Measurements from ENCODE around the gene CORO1C.

The CORO1C gene

DNA sequence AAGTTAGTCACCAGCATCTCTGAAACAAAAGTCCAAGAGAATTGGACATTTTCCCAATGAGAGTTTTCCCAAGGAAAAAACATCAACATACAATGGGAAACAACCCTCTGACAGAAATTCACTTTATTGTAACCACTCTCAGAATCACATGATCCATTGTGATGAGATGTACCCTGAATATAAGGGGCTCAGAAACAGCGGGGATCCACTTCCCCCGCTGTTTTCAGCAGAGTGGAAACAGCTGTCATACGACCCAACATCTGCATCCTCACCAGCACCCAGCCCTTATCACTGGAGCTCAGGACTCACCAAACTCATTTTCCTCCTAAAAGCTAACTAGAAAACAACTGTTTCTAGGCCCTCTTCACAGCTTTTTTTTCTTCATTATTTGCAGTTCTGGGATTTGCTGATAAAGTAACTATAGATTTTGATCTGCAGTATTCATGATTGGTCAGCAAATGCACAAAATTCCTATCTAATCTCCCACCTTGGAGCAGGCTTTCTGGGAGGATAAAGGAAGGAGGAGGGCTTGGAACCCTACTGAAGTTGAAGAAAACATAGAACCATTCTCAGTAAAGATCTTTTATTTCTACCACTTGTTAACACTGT lies 31.3 kb downstream of the CORO1C start:
- H3K4me3 ChIP-seq (ENCODE audit: control insufficient read depth in 1 of 7, extremely low read depth in 1 of 7, insufficient read depth in 4 of 7, low read depth in 2 of 7, low read length in 6 of 7): peak overlapping the region in 2 of 7 experiments; percentile 20 to 22
- peaks cover 55 to 98% (median 88%) of the 10 kb centered on the region in 4 experiments for H3K4me1 ChIP-seq (ENCODE audit: control extremely low read depth in 1 of 4, control insufficient read depth in 4 of 4, insufficient read depth in 4 of 4, low read length in 3 of 4)
- H3K27ac ChIP-seq (ENCODE audit: insufficient read depth in 1 of 2, low read depth in 1 of 2, low read length in 2 of 2, poor library complexity in 1 of 2, severe bottlenecking in 2 of 2): peak overlapping the region; percentile 58 to 77
- CTCF ChIA-PET: interaction anchor here (0.7 to 2.9 kb wide), 5 partner anchors 10 to 31 kb away, joined by 3 to 20 read pairs (median 3); no protein-coding TSS in a partner anchor
- 0% methylated on average over 3 of the region's 3 CpGs for WGBS (ENCODE audit: insufficient coverage)
- H3K9me3 ChIP-seq (ENCODE audit: control extremely low read depth in 1 of 5, control insufficient read depth in 4 of 5, insufficient read depth in 2 of 5, low read depth in 1 of 5, low read length in 4 of 5): no peaks in the 10 kb centered on the region
- POLR2A ChIA-PET: interaction anchor here (0.8 to 1.1 kb wide), 4 partner anchors 9 to 30 kb away, joined by 3 to 5 read pairs (median 4); no protein-coding TSS in a partner anchor
- no peaks in the 10 kb centered on the region for H3K27me3 ChIP-seq (replicated peaks in 2 of 5; ENCODE audit: control insufficient read depth in 4 of 5, insufficient read depth in 5 of 5, low read length in 4 of 5)
- DNase-seq: peak; percentile 89 to 99 (median 97)
- H3K36me3 ChIP-seq (ENCODE audit: control insufficient read depth in 4 of 4, insufficient read depth in 4 of 4, low read length in 3 of 4): peaks cover 0 to 32% (median 5%) of the 10 kb centered on the region in 4 experiments

DNA sequence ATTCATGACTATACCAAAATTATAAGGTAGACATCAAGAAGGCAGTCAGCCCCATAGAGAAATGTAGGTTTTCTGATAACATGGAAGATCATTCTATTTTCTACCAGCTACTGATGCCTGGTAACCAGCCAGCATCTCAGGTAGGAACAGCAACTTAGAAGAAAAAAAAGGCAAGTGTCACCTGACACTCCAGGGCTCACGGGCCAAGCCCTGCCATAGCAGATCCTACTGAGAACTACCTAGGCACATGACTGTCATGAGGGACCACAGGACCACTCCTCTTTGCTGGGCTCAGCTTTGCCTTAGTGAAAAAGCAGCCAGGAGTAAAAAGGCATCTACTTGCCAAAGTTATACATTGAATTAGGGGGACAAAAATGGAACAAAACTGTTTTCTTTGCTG lies 33.4 kb downstream of the CORO1C start:
- H3K4me3 ChIP-seq (ENCODE audit: control insufficient read depth in 1 of 7, extremely low read depth in 1 of 7, insufficient read depth in 4 of 7, low read depth in 2 of 7, low read length in 6 of 7): no peak overlapping the region
- WGBS (ENCODE audit: insufficient coverage): 50% methylated on average over 1 of the region's 1 CpG
- no peak overlapping the region for H3K27ac ChIP-seq (ENCODE audit: insufficient read depth in 1 of 2, low read depth in 1 of 2, low read length in 2 of 2, poor library complexity in 1 of 2, severe bottlenecking in 2 of 2)
- no peaks in the 10 kb centered on the region for H3K27me3 ChIP-seq (replicated peaks in 2 of 5; ENCODE audit: control insufficient read depth in 4 of 5, insufficient read depth in 5 of 5, low read length in 4 of 5)
- no peaks in the 10 kb centered on the region for H3K9me3 ChIP-seq (ENCODE audit: control extremely low read depth in 1 of 5, control insufficient read depth in 4 of 5, insufficient read depth in 2 of 5, low read depth in 1 of 5, low read length in 4 of 5)
- CTCF ChIA-PET: interaction anchor here (0.9 to 2.9 kb wide), 8 partner anchors 7 to 71 kb away, joined by 3 to 20 read pairs (median 4); partner anchors contain the start of gene CORO1C
- POLR2A ChIA-PET: no interaction called here
- peaks cover 0 to 40% (median 5%) of the 10 kb centered on the region in 4 experiments for H3K36me3 ChIP-seq (ENCODE audit: control insufficient read depth in 4 of 4, insufficient read depth in 4 of 4, low read length in 3 of 4)
- DNase-seq: no peak
- H3K4me1 ChIP-seq (ENCODE audit: control extremely low read depth in 1 of 4, control insufficient read depth in 4 of 4, insufficient read depth in 4 of 4, low read length in 3 of 4): peaks cover 56 to 90% (median 83%) of the 10 kb centered on the region in 4 experiments

DNA sequence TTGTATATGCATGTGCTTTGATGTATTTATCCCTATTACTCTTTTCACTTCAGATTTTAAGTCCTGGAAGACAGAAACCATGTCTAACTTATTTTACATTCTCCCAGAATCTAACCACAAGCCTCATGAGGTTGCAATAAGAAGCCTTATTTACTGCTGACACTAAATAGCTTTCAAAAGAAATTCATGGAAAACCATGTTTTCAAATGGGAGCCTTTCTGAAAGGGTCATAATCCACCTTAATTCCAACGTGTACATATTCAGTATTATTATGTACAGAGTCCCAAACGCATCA lies 34.4 kb downstream of the CORO1C start:
- ChIA-PET CTCF (interaction anchor here (1.0 to 14.8 kb wide), 5 partner anchors 25 to 39 kb away, joined by 3 to 191 read pairs (median 3); no protein-coding TSS in a partner anchor), POLR2A (interaction anchor here (1.1 kb wide), 1 partner anchor 30 kb away, joined by 3 read pairs; no protein-coding TSS in a partner anchor)
- Histone ChIP-seq H3K27ac (ENCODE audit: insufficient read depth in 1 of 2, low read depth in 1 of 2, low read length in 2 of 2, poor library complexity in 1 of 2, severe bottlenecking in 2 of 2) (peak overlapping the region; percentile 1 to 88), H3K4me1 (ENCODE audit: control extremely low read depth in 1 of 4, control insufficient read depth in 4 of 4, insufficient read depth in 4 of 4, low read length in 3 of 4) (peaks cover 53 to 90% (median 83%) of the 10 kb centered on the region in 4 experiments), H3K9me3 (ENCODE audit: control extremely low read depth in 1 of 5, control insufficient read depth in 4 of 5, insufficient read depth in 2 of 5, low read depth in 1 of 5, low read length in 4 of 5) (no peaks in the 10 kb centered on the region), H3K36me3 (ENCODE audit: control insufficient read depth in 4 of 4, insufficient read depth in 4 of 4, low read length in 3 of 4) (peaks cover 0 to 40% (median 5%) of the 10 kb centered on the region in 4 experiments), H3K27me3 (replicated peaks in 2 of 5; ENCODE audit: control insufficient read depth in 4 of 5, insufficient read depth in 5 of 5, low read length in 4 of 5) (no peaks in the 10 kb centered on the region), H3K4me3 (ENCODE audit: control insufficient read depth in 1 of 7, extremely low read depth in 1 of 7, insufficient read depth in 4 of 7, low read depth in 2 of 7, low read length in 6 of 7) (peak overlapping the region in 2 of 7 experiments; percentile 14 to 43)
- no peak for DNase-seq
- WGBS (ENCODE audit: insufficient coverage): 60% methylated on average over 1 of the region's 2 CpGs

DNA sequence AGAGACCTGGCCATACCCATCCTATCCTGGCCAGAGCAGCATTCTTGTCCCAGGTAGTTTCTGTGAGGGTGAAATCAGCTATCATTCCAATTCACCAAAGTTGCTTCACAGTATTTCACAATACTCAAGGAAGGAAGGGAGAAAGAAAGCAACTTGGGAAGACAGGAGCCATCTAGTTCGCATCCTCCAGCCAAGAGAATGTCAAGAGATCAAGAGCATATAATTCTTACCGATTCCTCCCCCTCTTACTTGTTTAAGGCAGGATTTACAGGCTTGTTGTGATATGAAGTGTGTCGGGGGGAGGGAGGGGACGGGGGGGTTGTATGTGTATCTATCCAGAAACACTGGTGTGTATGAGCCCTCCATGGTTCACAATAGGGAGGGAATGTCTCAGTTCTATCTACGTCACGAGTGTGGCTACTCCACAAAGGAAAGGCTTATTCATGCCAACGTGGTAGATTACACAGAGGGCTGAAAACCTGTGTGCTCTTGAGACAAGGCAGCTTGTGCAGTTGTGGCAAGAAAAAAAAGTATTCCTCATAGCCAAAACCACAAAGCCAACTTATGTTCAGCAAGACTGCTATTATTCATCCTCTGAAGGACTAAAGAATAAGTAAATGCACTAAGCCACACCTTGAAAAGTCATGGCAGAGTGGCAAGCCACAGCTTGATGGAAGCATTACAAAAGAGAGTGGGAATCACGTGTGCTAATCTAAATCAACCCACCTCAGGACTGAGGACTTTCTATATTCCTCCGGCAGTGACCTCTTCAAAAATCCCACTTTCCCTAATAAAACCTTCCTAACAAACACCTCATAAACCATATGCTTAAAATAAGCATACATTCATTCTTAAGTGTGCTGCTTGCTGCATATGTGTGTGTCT lies 35.0 kb downstream of the CORO1C start:
- peak overlapping the region; percentile 82 to 88 for H3K27ac ChIP-seq (ENCODE audit: insufficient read depth in 1 of 2, low read depth in 1 of 2, low read length in 2 of 2, poor library complexity in 1 of 2, severe bottlenecking in 2 of 2)
- peaks cover 48 to 90% (median 82%) of the 10 kb centered on the region in 4 experiments for H3K4me1 ChIP-seq (ENCODE audit: control extremely low read depth in 1 of 4, control insufficient read depth in 4 of 4, insufficient read depth in 4 of 4, low read length in 3 of 4)
- ChIA-PET POLR2A (interaction anchor here (1.1 kb wide), 1 partner anchor 30 kb away, joined by 3 read pairs; no protein-coding TSS in a partner anchor), CTCF (interaction anchor here (0.7 to 14.8 kb wide), 8 partner anchors 10 to 38 kb away, joined by 3 to 191 read pairs (median 4); partner anchors contain the start of gene CORO1C)
- H3K27me3 ChIP-seq (replicated peaks in 2 of 5; ENCODE audit: control insufficient read depth in 4 of 5, insufficient read depth in 5 of 5, low read length in 4 of 5): no peaks in the 10 kb centered on the region
- H3K4me3 ChIP-seq (ENCODE audit: control insufficient read depth in 1 of 7, extremely low read depth in 1 of 7, insufficient read depth in 4 of 7, low read depth in 2 of 7, low read length in 6 of 7): peak overlapping the region in 4 of 7 experiments; percentile 14 to 58 (median 30)
- DNase-seq: peak; percentile 93 to 99 (median 98)
- H3K36me3 ChIP-seq (ENCODE audit: control insufficient read depth in 4 of 4, insufficient read depth in 4 of 4, low read length in 3 of 4): peaks cover 0 to 40% (median 5%) of the 10 kb centered on the region in 4 experiments
- no peaks in the 10 kb centered on the region for H3K9me3 ChIP-seq (ENCODE audit: control extremely low read depth in 1 of 5, control insufficient read depth in 4 of 5, insufficient read depth in 2 of 5, low read depth in 1 of 5, low read length in 4 of 5)
- WGBS (ENCODE audit: insufficient coverage): 0% methylated on average over 4 of the region's 9 CpGs

DNA sequence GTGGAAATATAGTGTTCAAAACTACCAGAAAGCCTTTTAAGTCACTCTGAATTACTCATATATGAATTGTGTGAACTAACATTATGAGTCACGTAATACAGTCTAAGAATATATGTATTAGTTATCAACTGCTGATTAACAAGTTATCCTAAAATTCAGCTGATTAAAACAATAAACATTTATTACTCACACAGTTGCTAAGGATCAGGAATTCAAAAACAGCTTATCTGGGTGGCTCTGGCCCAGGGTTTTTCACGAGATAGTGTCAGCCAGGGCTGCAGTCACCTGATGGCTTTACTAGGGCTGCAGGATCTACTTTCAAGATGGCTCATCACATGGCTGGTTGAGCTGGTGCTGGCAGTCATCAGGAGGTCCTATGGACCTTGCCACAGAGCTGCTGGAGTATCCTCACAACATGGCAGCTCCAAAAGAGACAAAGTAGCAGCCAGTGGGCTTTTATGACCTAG lies 36.5 kb downstream of the CORO1C start:
- WGBS (ENCODE audit: insufficient coverage): 100% methylated on average over 1 of the region's 2 CpGs
- Histone ChIP-seq H3K36me3 (ENCODE audit: control insufficient read depth in 4 of 4, insufficient read depth in 4 of 4, low read length in 3 of 4) (peaks cover 0 to 31% (median 4%) of the 10 kb centered on the region in 4 experiments), H3K27me3 (replicated peaks in 2 of 5; ENCODE audit: control insufficient read depth in 4 of 5, insufficient read depth in 5 of 5, low read length in 4 of 5) (no peaks in the 10 kb centered on the region), H3K27ac (ENCODE audit: insufficient read depth in 1 of 2, low read depth in 1 of 2, low read length in 2 of 2, poor library complexity in 1 of 2, severe bottlenecking in 2 of 2) (no peak overlapping the region), H3K9me3 (ENCODE audit: control extremely low read depth in 1 of 5, control insufficient read depth in 4 of 5, insufficient read depth in 2 of 5, low read depth in 1 of 5, low read length in 4 of 5) (no peaks in the 10 kb centered on the region), H3K4me1 (ENCODE audit: control extremely low read depth in 1 of 4, control insufficient read depth in 4 of 4, insufficient read depth in 4 of 4, low read length in 3 of 4) (peaks cover 48 to 90% (median 83%) of the 10 kb centered on the region in 4 experiments), H3K4me3 (ENCODE audit: control insufficient read depth in 1 of 7, extremely low read depth in 1 of 7, insufficient read depth in 4 of 7, low read depth in 2 of 7, low read length in 6 of 7) (no peak overlapping the region)
- no peak for DNase-seq
- ChIA-PET CTCF (interaction anchor here (1.4 to 14.8 kb wide), 4 partner anchors 12 to 37 kb away, joined by 5 to 191 read pairs (median 6); partner anchors contain the start of gene CORO1C), POLR2A (interaction anchor here (0.5 to 0.7 kb wide), 2 partner anchors 10 to 28 kb away, joined by 3 read pairs; no protein-coding TSS in a partner anchor)

DNA sequence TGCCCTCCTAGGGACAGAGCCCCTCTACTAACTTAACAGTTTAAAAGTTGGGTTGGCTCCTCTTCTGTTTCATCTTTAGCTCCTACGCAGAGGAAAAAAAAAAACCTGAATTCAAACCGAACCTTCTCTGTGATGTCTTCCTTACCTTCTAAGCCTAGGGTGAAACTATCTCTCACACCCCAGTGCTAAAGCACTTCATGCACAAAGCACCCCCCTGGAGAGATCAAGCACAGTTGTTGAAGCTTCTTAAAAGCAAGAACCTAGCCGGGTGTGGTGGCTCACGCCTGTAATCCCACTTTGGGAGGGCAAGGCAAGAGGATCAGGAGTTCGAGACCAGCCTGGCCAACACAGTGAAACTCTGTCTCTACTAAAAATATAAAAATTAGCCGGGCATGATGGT lies 37.6 kb downstream of the CORO1C start:
- 92% methylated on average over 6 of the region's 6 CpGs for WGBS (ENCODE audit: insufficient coverage)
- no peak overlapping the region for H3K4me3 ChIP-seq (ENCODE audit: control insufficient read depth in 1 of 7, extremely low read depth in 1 of 7, insufficient read depth in 4 of 7, low read depth in 2 of 7, low read length in 6 of 7)
- H3K36me3 ChIP-seq (ENCODE audit: control insufficient read depth in 4 of 4, insufficient read depth in 4 of 4, low read length in 3 of 4): peaks cover 0 to 20% (median 2%) of the 10 kb centered on the region in 4 experiments
- H3K27ac ChIP-seq (ENCODE audit: insufficient read depth in 1 of 2, low read depth in 1 of 2, low read length in 2 of 2, poor library complexity in 1 of 2, severe bottlenecking in 2 of 2): peak overlapping the region in 1 of 2 experiments; percentile 85
- no peaks in the 10 kb centered on the region for H3K9me3 ChIP-seq (ENCODE audit: control extremely low read depth in 1 of 5, control insufficient read depth in 4 of 5, insufficient read depth in 2 of 5, low read depth in 1 of 5, low read length in 4 of 5)
- peaks cover 45 to 90% (median 82%) of the 10 kb centered on the region in 4 experiments for H3K4me1 ChIP-seq (ENCODE audit: control extremely low read depth in 1 of 4, control insufficient read depth in 4 of 4, insufficient read depth in 4 of 4, low read length in 3 of 4)
- CTCF ChIA-PET: interaction anchor here (1.0 to 14.8 kb wide), 3 partner anchors 26 to 38 kb away, joined by 3 to 191 read pairs (median 6); partner anchors contain the start of gene CORO1C
- H3K27me3 ChIP-seq (replicated peaks in 2 of 5; ENCODE audit: control insufficient read depth in 4 of 5, insufficient read depth in 5 of 5, low read length in 4 of 5): no peaks in the 10 kb centered on the region
- no peak for DNase-seq
- POLR2A ChIA-PET: no interaction called here
